A673 (cell line): ENCODE results near the gene PNRC2.

ENCODE experiments used
- EZH2 ChIP-seq: fragments of 200-600 bp; sonication (generic); IDR thresholded peaks from 2 replicates; pipeline ENCODE4 v1.6.1; 2017; ENCODE audit warnings: borderline replicate concordance, low read depth, mild to moderate bottlenecking, mixed read lengths, antibody characterized with exemption, low read length; ENCODE audit not compliant: poor library complexity, severe bottlenecking
- TF ChIP-seq, protein P1 (sequence below): fragments of 300-800, 200-600 bp; sonication (generic); conservative IDR thresholded peaks from 2 replicates; pipeline ENCODE4 v1.5.1; 2017; ENCODE audit warnings: low read depth, mild to moderate bottlenecking, antibody characterized with exemption, low read length, moderate library complexity, mixed read lengths

DNA sequence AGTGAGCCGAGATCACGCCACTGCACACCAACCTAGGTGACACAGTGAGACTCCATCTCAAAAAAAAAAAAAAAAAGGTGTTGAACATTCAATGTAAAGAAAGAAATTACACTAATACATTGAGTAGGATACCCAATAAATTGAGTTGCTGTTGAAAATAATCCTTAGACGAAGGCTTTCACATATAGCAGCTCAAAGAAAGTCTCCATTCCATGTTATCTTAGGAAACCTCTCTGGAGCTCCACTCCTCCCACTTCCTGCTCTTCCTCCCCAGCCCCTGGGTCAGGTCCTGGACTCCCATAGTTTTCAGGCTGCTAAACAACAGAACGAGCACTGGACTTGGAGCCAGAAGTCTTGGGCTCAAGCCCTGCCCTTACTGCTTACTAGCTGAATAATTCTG, 30.8 kb upstream of the PNRC2 start:
- TF ChIP-seq, protein P1, sequence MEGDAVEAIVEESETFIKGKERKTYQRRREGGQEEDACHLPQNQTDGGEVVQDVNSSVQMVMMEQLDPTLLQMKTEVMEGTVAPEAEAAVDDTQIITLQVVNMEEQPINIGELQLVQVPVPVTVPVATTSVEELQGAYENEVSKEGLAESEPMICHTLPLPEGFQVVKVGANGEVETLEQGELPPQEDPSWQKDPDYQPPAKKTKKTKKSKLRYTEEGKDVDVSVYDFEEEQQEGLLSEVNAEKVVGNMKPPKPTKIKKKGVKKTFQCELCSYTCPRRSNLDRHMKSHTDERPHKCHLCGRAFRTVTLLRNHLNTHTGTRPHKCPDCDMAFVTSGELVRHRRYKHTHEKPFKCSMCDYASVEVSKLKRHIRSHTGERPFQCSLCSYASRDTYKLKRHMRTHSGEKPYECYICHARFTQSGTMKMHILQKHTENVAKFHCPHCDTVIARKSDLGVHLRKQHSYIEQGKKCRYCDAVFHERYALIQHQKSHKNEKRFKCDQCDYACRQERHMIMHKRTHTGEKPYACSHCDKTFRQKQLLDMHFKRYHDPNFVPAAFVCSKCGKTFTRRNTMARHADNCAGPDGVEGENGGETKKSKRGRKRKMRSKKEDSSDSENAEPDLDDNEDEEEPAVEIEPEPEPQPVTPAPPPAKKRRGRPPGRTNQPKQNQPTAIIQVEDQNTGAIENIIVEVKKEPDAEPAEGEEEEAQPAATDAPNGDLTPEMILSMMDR: no peak
- TF ChIP-seq EZH2: no peak
